HEK293T (cell line): ENCODE measurements around the gene MGP.

Source experiments
- CTCF ChIA-PET: fragments of 350-600 bp; formaldehyde crosslinking; extraction: SDS; loops from one replicate; lab custom pipeline; 2021; ENCODE audit warnings: antibody characterized with exemption, inconsistent platforms; lab: Yijun Ruan, JAX
- POLR2A ChIA-PET: fragments of 350-600 bp; formaldehyde crosslinking; extraction: SDS; loops from one replicate; lab custom pipeline; 2020; ENCODE audit warnings: antibody characterized with exemption, inconsistent platforms; lab: Yijun Ruan, JAX
- DNase-seq: peaks from one replicate; pipeline ENCODE4 v3.0.0; 2012; ENCODE audit warnings: mixed read lengths; ENCODE audit errors: extremely low spot score
- ARNT ChIP-seq: fragments of 450-650 bp; IDR thresholded peaks from 2 replicates; pipeline ENCODE4 v1.6.1; 2017; ENCODE audit warnings: mild to moderate bottlenecking
- BHLHE40 ChIP-seq: fragments of 450-650 bp; IDR thresholded peaks from 2 replicates; pipeline ENCODE4 v1.6.1; 2016; ENCODE audit warnings: mild to moderate bottlenecking, moderate library complexity, borderline replicate concordance
- CTBP1 ChIP-seq: fragments of 450-650 bp; IDR thresholded peaks from 2 replicates; pipeline ENCODE4 v1.6.1; 2016; ENCODE audit warnings: borderline replicate concordance
- ELF4 ChIP-seq: fragments of 450-650 bp; IDR thresholded peaks from 2 replicates; pipeline ENCODE4 v1.6.1; 2017; ENCODE audit warnings: antibody characterized with exemption
- FOXA1 ChIP-seq: fragments of 450-650 bp; IDR thresholded peaks from 2 replicates; pipeline ENCODE4 v1.6.1; 2016; ENCODE audit warnings: mild to moderate bottlenecking
- FOXK2 ChIP-seq: fragments of 450-650 bp; IDR thresholded peaks from 2 replicates; pipeline ENCODE4 v1.6.1; 2016; ENCODE audit warnings: mild to moderate bottlenecking
- FOXM1 ChIP-seq: fragments of 450-650 bp; IDR thresholded peaks from 2 replicates; pipeline ENCODE4 v1.6.1; 2017; ENCODE audit warnings: mild to moderate bottlenecking, borderline replicate concordance
- HDGF ChIP-seq: fragments of 450-650 bp; IDR thresholded peaks from 2 replicates; pipeline ENCODE4 v1.6.1; 2017; ENCODE audit warnings: antibody characterized with exemption, borderline replicate concordance
- L3MBTL2 ChIP-seq: fragments of 450-650 bp; conservative IDR thresholded peaks from 2 replicates; pipeline ENCODE4 v1.6.1; 2016; ENCODE audit warnings: mild to moderate bottlenecking
- LEF1 ChIP-seq: fragments of 450-650 bp; IDR thresholded peaks from 2 replicates; pipeline ENCODE4 v1.6.1; 2017; ENCODE audit warnings: mild to moderate bottlenecking, borderline replicate concordance
- NFRKB ChIP-seq: fragments of 450-650 bp; IDR thresholded peaks from 2 replicates; pipeline ENCODE4 v1.6.1; 2016; ENCODE audit warnings: mild to moderate bottlenecking, moderate library complexity
- SP1 ChIP-seq: fragments of 450-650 bp; IDR thresholded peaks from 2 replicates; pipeline ENCODE4 v1.6.1; 2017
- SUZ12 ChIP-seq: fragments of 450-650 bp; IDR thresholded peaks from 2 replicates; pipeline ENCODE4 v1.6.1; 2016; ENCODE audit warnings: mild to moderate bottlenecking
- TARDBP ChIP-seq: fragments of 450-650 bp; IDR thresholded peaks from 2 replicates; pipeline ENCODE4 v1.6.1; 2016
- ZNF384 ChIP-seq: fragments of 450-650 bp; IDR thresholded peaks from 2 replicates; pipeline ENCODE4 v1.6.1; 2016
- TF ChIP-seq, protein P1 (sequence below): fragments of 450-650 bp; IDR thresholded peaks from 2 replicates; pipeline ENCODE4 v1.6.1; 2016

MGP gene

GRCh38 chr12:14904854-14905253 lies 19.2 kb upstream of the MGP start:
- ChIA-PET POLR2A (no interaction called here), CTCF (no interaction called here)
- DNase-seq, result no peak
- TF ChIP-seq SUZ12 (no peak), ZNF384 (no peak), FOXK2 (no peak), LEF1 (no peak), BHLHE40 (no peak), FOXM1 (no peak), SP1 (no peak), CTBP1 (no peak), NFRKB (no peak), L3MBTL2 (no peak)
- TF ChIP-seq, protein P1, sequence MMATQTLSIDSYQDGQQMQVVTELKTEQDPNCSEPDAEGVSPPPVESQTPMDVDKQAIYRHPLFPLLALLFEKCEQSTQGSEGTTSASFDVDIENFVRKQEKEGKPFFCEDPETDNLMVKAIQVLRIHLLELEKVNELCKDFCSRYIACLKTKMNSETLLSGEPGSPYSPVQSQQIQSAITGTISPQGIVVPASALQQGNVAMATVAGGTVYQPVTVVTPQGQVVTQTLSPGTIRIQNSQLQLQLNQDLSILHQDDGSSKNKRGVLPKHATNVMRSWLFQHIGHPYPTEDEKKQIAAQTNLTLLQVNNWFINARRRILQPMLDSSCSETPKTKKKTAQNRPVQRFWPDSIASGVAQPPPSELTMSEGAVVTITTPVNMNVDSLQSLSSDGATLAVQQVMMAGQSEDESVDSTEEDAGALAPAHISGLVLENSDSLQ, result no peak

- DNase-seq, result no peak
- CTCF ChIA-PET, result no interaction called here
- no peak for TF ChIP-seq TARDBP
- TF ChIP-seq HDGF, result no peak
- TF ChIP-seq BHLHE40, result no peak
- TF ChIP-seq FOXM1, result no peak
- no peak for TF ChIP-seq ELF4
- no peak for TF ChIP-seq FOXA1
- no peak for TF ChIP-seq ARNT
- TF ChIP-seq SP1, result no peak
- no peak for TF ChIP-seq CTBP1
- no peak for TF ChIP-seq ZNF384
- TF ChIP-seq, protein P1, result no peak
- TF ChIP-seq FOXK2, result no peak
- TF ChIP-seq NFRKB, result no peak
- no peak for TF ChIP-seq L3MBTL2
- TF ChIP-seq SUZ12, result no peak
- TF ChIP-seq LEF1, result no peak
- POLR2A ChIA-PET, result no interaction called here
Measured at GRCh38 chr12:14903386-14904098, 17.9 kb upstream of the MGP start.

- ChIA-PET POLR2A (no interaction called here), CTCF (interaction anchor here (0.6 to 0.7 kb wide), 2 partner anchors 304 to 619 kb away, joined by 3 read pairs; no protein-coding TSS in a partner anchor)
- TF ChIP-seq HDGF (no peak), FOXA1 (no peak), BHLHE40 (no peak)
- DNase-seq, result no peak
Measured at GRCh38 chr12:14902465-14902864, 16.8 kb upstream of the MGP start.

GRCh38 chr12:14901228-14901562 lies 15.5 kb upstream of the MGP start:
- no peak for TF ChIP-seq TARDBP
- no peak for TF ChIP-seq CTBP1
- TF ChIP-seq ZNF384, result no peak
- TF ChIP-seq FOXA1, result no peak
- no peak for TF ChIP-seq FOXK2
- no peak for TF ChIP-seq LEF1
- no peak for TF ChIP-seq SUZ12
- TF ChIP-seq, protein P1, result no peak
- TF ChIP-seq HDGF, result no peak
- TF ChIP-seq FOXM1, result no peak
- no peak for TF ChIP-seq SP1
- TF ChIP-seq NFRKB, result no peak
- no peak for TF ChIP-seq ELF4
- no peak for TF ChIP-seq ARNT
- TF ChIP-seq BHLHE40, result no peak
- TF ChIP-seq L3MBTL2, result no peak
- DNase-seq, result no peak
- ChIA-PET CTCF (interaction anchor here (0.6 kb wide), 1 partner anchor 532 kb away, joined by 8 read pairs; no protein-coding TSS in a partner anchor), POLR2A (no interaction called here)

DNA sequence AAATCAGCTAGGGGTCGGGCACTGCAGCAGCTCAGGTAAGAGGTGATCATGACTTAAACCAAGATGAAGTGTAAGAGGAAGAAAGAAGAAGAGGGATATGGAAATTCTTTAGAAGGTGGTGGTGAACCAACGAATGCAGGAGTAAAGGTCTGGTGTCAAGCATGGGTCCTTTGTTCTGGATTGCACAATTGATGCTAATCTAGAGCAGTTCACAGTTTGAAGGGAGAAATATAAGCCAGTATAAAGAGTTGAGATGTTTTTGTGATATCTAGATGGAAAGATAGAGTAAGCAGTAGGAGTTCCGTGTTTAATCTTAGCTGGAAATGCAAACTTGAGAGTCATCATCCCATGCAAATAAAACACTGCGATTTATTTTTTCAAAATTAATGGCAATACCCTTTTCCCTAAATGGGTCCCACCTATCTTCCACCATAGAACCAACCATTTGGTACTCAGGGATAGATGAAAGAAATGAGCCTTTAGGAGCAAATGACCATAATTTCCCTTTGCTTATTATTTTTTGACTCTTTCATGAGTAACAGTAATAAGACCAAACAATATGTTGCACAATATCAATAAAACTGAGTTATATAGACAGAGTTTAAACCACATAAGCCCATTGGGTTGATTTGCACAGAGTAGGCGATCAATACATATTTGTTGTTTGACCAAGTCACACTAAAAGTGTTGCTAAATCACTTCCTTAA lies 15.0 kb upstream of the MGP start:
- no peak for DNase-seq
- POLR2A ChIA-PET, result no interaction called here
- TF ChIP-seq, protein P1, result no peak
- TF ChIP-seq LEF1, result no peak
- no peak for TF ChIP-seq BHLHE40
- CTCF ChIA-PET, result no interaction called here
